ENCODE data around the gene HELQ. TPM values are rescaled to one million over a fixed set of nuclear protein-coding genes. Genes with fewer than 3 reads are reported as not detected.

The HELQ gene
- total and polyA plus RNA-seq, 9 of the 15 experiments (the other 6 are each of a cell fraction or from before 2014, with no cell fraction given), result 3.5 to 15.2 (median 11.9) TPM

GRCh38 chr4:83484500-83485461 is 29.2 kb upstream of the HELQ start, which contains the start of gene ABRAXAS1 (continued):
- TF ChIP-seq ELF1 (tag; IDR thresholded peaks at IDR 0.05) (peak; percentile 75), HOXB6 (CRISPR knock-in tag; IDR thresholded peaks at IDR 0.05; ENCODE audit: borderline replicate concordance) (no peak), EWSR1 (IDR thresholded peaks at IDR 0.05; ENCODE audit: borderline replicate concordance, low read depth, partially characterized antibody) (no peak), FOXA1 (IDR thresholded peaks at IDR 0.05; ENCODE audit: borderline replicate concordance) (no peak), PURB (CRISPR knock-in tag; IDR thresholded peaks at IDR 0.05; ENCODE audit: low read depth) (no peak), KLF13 (tag; IDR thresholded peaks at IDR 0.05; ENCODE audit: borderline replicate concordance, low read depth) (peak; percentile 70; the same call in 1 of the 2 replicates), SREBF2 (CRISPR knock-in tag; IDR thresholded peaks at IDR 0.05) (no peak), CHCHD3 (CRISPR knock-in tag; IDR thresholded peaks at IDR 0.05) (no peak), BMI1 (IDR thresholded peaks at IDR 0.05; ENCODE audit: low read length) (no peak), SAP30 (IDR thresholded peaks at IDR 0.05; ENCODE audit: borderline replicate concordance, insufficient read depth, low read depth, low read length, poor library complexity, severe bottlenecking) (peak; percentile 63)

GRCh38 chr4:83473966-83474365 is 18.3 kb upstream of the HELQ start:
- 92% methylated on average over 2 of the region's 2 CpGs for WGBS (ENCODE audit: insufficient coverage, low coverage, missing lambda C conversion rate)
- POLR2A ChIA-PET, result interaction anchor here (0.9 to 1.3 kb wide), 4 partner anchors 9 to 83 kb away, joined by 3 to 5 read pairs (median 4); partner anchors contain the start of genes HELQ and MRPS18C
- H3K4me3 ChIP-seq, result no peak overlapping the region
- ATAC-seq (no peak), FAIRE-seq (no peak), DNase-seq (ENCODE audit: extremely low read depth in 1 of 4, low spot score in 3 of 4) (no peak)
- no peak overlapping the region for H2AFZ ChIP-seq (ENCODE audit: low read depth, low read length)
- no peaks in the 10 kb centered on the region for H3K79me2 ChIP-seq (ENCODE audit: control insufficient read depth, insufficient read depth, low read length)
- no peaks in the 10 kb centered on the region for H4K20me1 ChIP-seq (replicated peaks; ENCODE audit: control insufficient read depth, insufficient read depth, low read length)
- no peaks in the 10 kb centered on the region for H3K4me1 ChIP-seq (replicated peaks in 1 of 2; ENCODE audit: control insufficient read depth in 2 of 2, insufficient read depth in 2 of 2, low read length in 2 of 2)
- intact Hi-C loops (cut with micrococcal nuclease), result no loop called here
- H3K36me3 ChIP-seq (ENCODE audit: control insufficient read depth, insufficient read depth, low read length), result peaks cover 74% of the 10 kb centered on the region
- in situ Hi-C loops (cut with MboI), result no loop called here
- no peak overlapping the region for H3K9ac ChIP-seq (ENCODE audit: insufficient read depth in 1 of 2, low read depth in 2 of 2, low read length in 2 of 2)
- no peak overlapping the region for H3K27ac ChIP-seq (ENCODE audit: extremely low read depth, low read depth, low read length)
- no peak overlapping the region for H3K4me2 ChIP-seq (ENCODE audit: insufficient read depth, low read length)
- no peaks in the 10 kb centered on the region for H3K27me3 ChIP-seq (ENCODE audit: control insufficient read depth in 2 of 2, insufficient read depth in 2 of 2, low read length in 2 of 2)
- CTCF ChIA-PET (ENCODE audit: low intra/inter-chr PET ratio), result no interaction called here
- no peaks in the 10 kb centered on the region; the same call in 1 of the 2 replicates for H3K9me3 ChIP-seq (replicated peaks; ENCODE audit: control insufficient read depth, insufficient read depth, low read depth, low read length)
- H3K9me1 ChIP-seq (ENCODE audit: control insufficient read depth, insufficient read depth, low read length), result no peaks in the 10 kb centered on the region
- no TSS peak for BruUV-seq (replicated peaks)
- no peak for TF ChIP-seq TARDBP (IDR thresholded peaks at IDR 0.05)
- no peak for TF ChIP-seq GATAD2B (IDR thresholded peaks at IDR 0.05; ENCODE audit: borderline replicate concordance)
- no peak for TF ChIP-seq ZNF143 (CRISPR knock-in tag; IDR thresholded peaks at IDR 0.05)
- no peak for TF ChIP-seq SIN3B (IDR thresholded peaks at IDR 0.05; ENCODE audit: low read depth)
- no peak for TF ChIP-seq KLF10 (CRISPR knock-in tag; IDR thresholded peaks at IDR 0.05)
- no peak for TF ChIP-seq SMARCA5 (IDR thresholded peaks at IDR 0.05)
- no peak for TF ChIP-seq BHLHE40 (IDR thresholded peaks at IDR 0.05; ENCODE audit: low read length)
- no peak for TF ChIP-seq TAF1 (IDR thresholded peaks at IDR 0.05; ENCODE audit: control insufficient read depth, extremely low read depth, insufficient read depth, low read length, severe bottlenecking)
- TF ChIP-seq, protein P1, sequence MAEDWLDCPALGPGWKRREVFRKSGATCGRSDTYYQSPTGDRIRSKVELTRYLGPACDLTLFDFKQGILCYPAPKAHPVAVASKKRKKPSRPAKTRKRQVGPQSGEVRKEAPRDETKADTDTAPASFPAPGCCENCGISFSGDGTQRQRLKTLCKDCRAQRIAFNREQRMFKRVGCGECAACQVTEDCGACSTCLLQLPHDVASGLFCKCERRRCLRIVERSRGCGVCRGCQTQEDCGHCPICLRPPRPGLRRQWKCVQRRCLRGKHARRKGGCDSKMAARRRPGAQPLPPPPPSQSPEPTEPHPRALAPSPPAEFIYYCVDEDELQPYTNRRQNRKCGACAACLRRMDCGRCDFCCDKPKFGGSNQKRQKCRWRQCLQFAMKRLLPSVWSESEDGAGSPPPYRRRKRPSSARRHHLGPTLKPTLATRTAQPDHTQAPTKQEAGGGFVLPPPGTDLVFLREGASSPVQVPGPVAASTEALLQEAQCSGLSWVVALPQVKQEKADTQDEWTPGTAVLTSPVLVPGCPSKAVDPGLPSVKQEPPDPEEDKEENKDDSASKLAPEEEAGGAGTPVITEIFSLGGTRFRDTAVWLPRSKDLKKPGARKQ (CRISPR knock-in tag; IDR thresholded peaks at IDR 0.05), result no peak
- TF ChIP-seq CBX2 (IDR thresholded peaks at IDR 0.05; ENCODE audit: insufficient read depth, low read length, poor library complexity, severe bottlenecking), result no peak
- TF ChIP-seq PCBP2 (IDR thresholded peaks at IDR 0.05; ENCODE audit: low read depth, low read length, poor library complexity, severe bottlenecking), result no peak

Measured in K562 (cell line).